Limb (tissue), 2 donors: ENCODE results near the gene ZNF385C.

Experiments
- DNase-seq, 2 donors: peaks; one replicate each; pipeline ENCODE4 v3.0.0-alpha.2; 2016; ENCODE audit errors: extremely low spot score in 2 of 2

Gene ZNF385C

GRCh38 chr17:42051013-42051400 is 47.3 kb downstream of the ZNF385C start:
- DNase-seq = no peak

GRCh38 chr17:42050393-42051012 is 47.8 kb downstream of the ZNF385C start, which contains the start of gene C17orf113:
Gene C17orf113, minus strand, starts transcription at chr17:42050601. Its CDS starts 7,225 bp downstream, at chr17:42043376.
- peak; percentile 54 to 80 for DNase-seq

- DNase-seq = no peak
Measured at GRCh38 chr17:42049834-42050392, 48.4 kb downstream of the ZNF385C start.

- DNase-seq = no peak
Measured at GRCh38 chr17:42047343-42047742, 50.9 kb downstream of the ZNF385C start.

- DNase-seq = no peak
Measured at GRCh38 chr17:42045719-42046118, 52.6 kb downstream of the ZNF385C start.

GRCh38 chr17:42042598-42043319 is 55.5 kb downstream of the ZNF385C start:
- DNase-seq = no peak

GRCh38 chr17:42041619-42042018 is 56.7 kb downstream of the ZNF385C start:
- no peak for DNase-seq

- no peak for DNase-seq
Measured at GRCh38 chr17:42040818-42041217, 57.5 kb downstream of the ZNF385C start.

- DNase-seq = no peak
Measured at GRCh38 chr17:42039794-42040763, 58.2 kb downstream of the ZNF385C start.

GRCh38 chr17:42038221-42038973 is 59.9 kb downstream of the ZNF385C start:
- DNase-seq = no peak

GRCh38 chr17:42034059-42034458 is 64.2 kb downstream of the ZNF385C start:
- no peak for DNase-seq

- no peak for DNase-seq
Measured at GRCh38 chr17:42031584-42031983, 66.7 kb downstream of the ZNF385C start.

GRCh38 chr17:42028791-42029127 is 69.5 kb downstream of the ZNF385C start:
- DNase-seq = no peak

GRCh38 chr17:42027961-42028790 is 70.1 kb downstream of the ZNF385C start:
- no peak for DNase-seq

- DNase-seq = no peak
Measured at GRCh38 chr17:42027590-42027889, 70.7 kb downstream of the ZNF385C start.

GRCh38 chr17:42026857-42027589 is 71.2 kb downstream of the ZNF385C start:
- DNase-seq = no peak

- no peak for DNase-seq
Measured at GRCh38 chr17:42025936-42026335, 72.3 kb downstream of the ZNF385C start.

- no peak for DNase-seq
Measured at GRCh38 chr17:42025191-42025579, 73.1 kb downstream of the ZNF385C start.

- no peak for DNase-seq
Measured at GRCh38 chr17:42023524-42024349, 74.5 kb downstream of the ZNF385C start.
